RWPE2 (cell line): ENCODE results near the gene RNH1.

ENCODE experiments used
- ATAC-seq: fragments of 200-7000 bp; cut with Tn5 transposase; 3 replicates; pipeline ENCODE4 v1.9.1; 2021; ENCODE audit warnings: low read depth
- DNase-seq: peaks from one replicate; pipeline ENCODE4 v3.0.0-alpha.2; 2020; ENCODE audit warnings: low spot score
- H3K27ac ChIP-seq: fragments of 450-650 bp; 2 replicates; pipeline ENCODE4 v1.5.1; 2017; ENCODE audit warnings: mild to moderate bottlenecking; ENCODE audit not compliant: poor library complexity, severe bottlenecking
- H3K27me3 ChIP-seq: fragments of 250-450 bp; sonication (Bioruptor Pico); 2 replicates; pipeline ENCODE4 v1.5.1; 2021; ENCODE audit warnings: mild to moderate bottlenecking, moderate library complexity; ENCODE audit not compliant: insufficient read depth, poor library complexity, severe bottlenecking
- H3K36me3 ChIP-seq: fragments of 250-450 bp; sonication (Bioruptor Pico); 2 replicates; pipeline ENCODE4 v1.5.1; 2020; ENCODE audit warnings: low read depth, mild to moderate bottlenecking, moderate library complexity
- H3K4me1 ChIP-seq: fragments of 250-450 bp; sonication (Bioruptor Pico); 2 replicates; pipeline ENCODE4 v1.5.1; 2021; ENCODE audit warnings: mild to moderate bottlenecking, moderate library complexity; ENCODE audit not compliant: insufficient read depth, poor library complexity, severe bottlenecking
- H3K4me3 ChIP-seq: fragments of 250-450 bp; sonication (Bioruptor Pico); 2 replicates; pipeline ENCODE4 v1.5.1; 2021; ENCODE audit warnings: mild to moderate bottlenecking, moderate library complexity; ENCODE audit not compliant: severe bottlenecking
- H3K9me3 ChIP-seq: fragments of 250-450 bp; sonication (Bioruptor Pico); 2 replicates; pipeline ENCODE4 v1.5.1; 2021; ENCODE audit warnings: mild to moderate bottlenecking, moderate library complexity; ENCODE audit not compliant: severe bottlenecking
- CTCF ChIP-seq: fragments of 450-650 bp; IDR thresholded peaks from one replicate; pipeline ENCODE4 v1.5.1; 2017; ENCODE audit warnings: mild to moderate bottlenecking, moderate library complexity; ENCODE audit not compliant: poor library complexity, severe bottlenecking

The RNH1 gene

GRCh38 chr11:506995-507726, at the start of gene RNH1:
Gene RNH1, minus strand, starts transcription at chr11:507242. Its CDS starts 5,080 bp downstream, at chr11:502162.
- peak; percentile 62 for ATAC-seq
- TF ChIP-seq CTCF, result no peak
- H3K4me3 ChIP-seq, result peak within 1 kb of the TSS; percentile 70

GRCh38 chr11:555780-556661, 49.0 kb upstream of the RNH1 start:
- Histone ChIP-seq H3K4me1 (no peaks in the 10 kb centered on the region), H3K27ac (no peak overlapping the region), H3K4me3 (peak overlapping the region; percentile 36), H3K27me3 (peaks cover 7% of the 10 kb centered on the region), H3K9me3 (no peaks in the 10 kb centered on the region), H3K36me3 (no peaks in the 10 kb centered on the region)
- DNase-seq (no peak), ATAC-seq (no peak)
- TF ChIP-seq CTCF, result no peak

More at GRCh38 chr11:506995-507726, at the start of gene RNH1:
- Histone ChIP-seq H3K27ac (peak within 1 kb of the TSS; percentile 94), H3K27me3 (no peaks in the 10 kb centered on the region), H3K4me1 (peaks cover 11% of the 10 kb centered on the region), H3K9me3 (no peaks in the 10 kb centered on the region), H3K36me3 (peaks cover 35% of the 10 kb centered on the region)
- DNase-seq, result peak; percentile 98

GRCh38 chr11:555227-555779, 48.3 kb upstream of the RNH1 start:
- no peaks in the 10 kb centered on the region for H3K4me1 ChIP-seq
- H3K36me3 ChIP-seq, result no peaks in the 10 kb centered on the region
- TF ChIP-seq CTCF, result no peak
- no peaks in the 10 kb centered on the region for H3K9me3 ChIP-seq
- ATAC-seq, result peak; percentile 11
- no peak overlapping the region for H3K27ac ChIP-seq
- H3K27me3 ChIP-seq, result peaks cover 7% of the 10 kb centered on the region
- DNase-seq, result no peak
- H3K4me3 ChIP-seq, result peak overlapping the region; percentile 36

- Histone ChIP-seq H3K27ac (no peak overlapping the region), H3K4me3 (peak overlapping the region; percentile 36), H3K4me1 (no peaks in the 10 kb centered on the region), H3K36me3 (no peaks in the 10 kb centered on the region), H3K9me3 (no peaks in the 10 kb centered on the region), H3K27me3 (peaks cover 7% of the 10 kb centered on the region)
- DNase-seq (no peak), ATAC-seq (peak; percentile 54)
- TF ChIP-seq CTCF, result peak; percentile 76
These were observed 47.6 kb upstream of the RNH1 start for GRCh38 chr11:554428-555226.
